Ecto neural progenitor cell (in vitro differentiated cells): ENCODE results near the gene FAM110A.
"Not testable (repeated sequence)": the region's sequence is repeated elsewhere in the genome, so short reads cannot be mapped to it uniquely, and the experiment has no call there.

Experiments
- DNase-seq: peaks from one replicate; pipeline ENCODE4 v3.0.0-alpha.2; 2018; ENCODE audit warnings: low spot score

Gene FAM110A

GRCh38 chr20:873875-874607 lies 40.5 kb downstream of the FAM110A start:
- no peak for DNase-seq

- no peak for DNase-seq
Measured at GRCh38 chr20:875115-875514, 41.6 kb downstream of the FAM110A start.

- DNase-seq, result no peak
Measured at GRCh38 chr20:877814-878213, 44.3 kb downstream of the FAM110A start.

DNA sequence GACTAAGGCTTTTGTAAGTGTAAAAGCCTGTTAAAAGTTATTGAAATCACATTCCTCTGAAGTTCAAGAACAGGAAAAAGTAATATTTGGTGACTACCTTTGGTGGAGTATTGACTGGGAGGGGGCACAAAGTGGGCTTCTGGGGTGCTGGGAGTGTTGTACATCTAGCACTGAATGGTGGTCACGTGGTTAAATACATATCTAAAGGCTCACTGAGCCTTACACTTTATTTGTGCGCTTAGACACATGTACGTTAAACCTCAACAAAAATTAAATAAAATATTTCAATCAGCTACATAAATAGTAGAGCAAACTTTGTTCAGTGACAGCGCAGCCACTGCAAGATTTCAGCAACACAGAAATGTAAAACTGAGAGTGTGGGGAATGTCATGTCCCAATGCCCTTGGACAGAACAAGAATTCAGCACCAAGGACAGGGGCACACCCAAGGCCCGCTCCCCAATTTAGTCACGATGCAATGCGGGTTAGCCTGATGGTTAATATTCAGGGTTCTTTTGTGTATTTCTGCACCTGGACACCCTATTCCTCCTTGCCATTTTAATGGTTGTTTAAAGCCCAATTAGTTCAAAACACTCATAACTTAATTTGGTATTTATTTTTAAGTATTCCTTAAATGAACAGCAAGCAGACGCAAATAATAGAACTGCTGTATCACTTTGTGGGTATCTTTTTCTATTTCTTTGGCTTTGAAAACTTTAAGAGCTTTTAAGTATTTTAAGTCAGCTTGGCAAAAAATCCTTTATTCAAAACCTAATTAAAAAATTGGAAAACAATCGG lies 45.2 kb downstream of the FAM110A start:
- peak; percentile 72 for DNase-seq

GRCh38 chr20:879626-880025 lies 46.1 kb downstream of the FAM110A start:
- DNase-seq, result no peak

DNA sequence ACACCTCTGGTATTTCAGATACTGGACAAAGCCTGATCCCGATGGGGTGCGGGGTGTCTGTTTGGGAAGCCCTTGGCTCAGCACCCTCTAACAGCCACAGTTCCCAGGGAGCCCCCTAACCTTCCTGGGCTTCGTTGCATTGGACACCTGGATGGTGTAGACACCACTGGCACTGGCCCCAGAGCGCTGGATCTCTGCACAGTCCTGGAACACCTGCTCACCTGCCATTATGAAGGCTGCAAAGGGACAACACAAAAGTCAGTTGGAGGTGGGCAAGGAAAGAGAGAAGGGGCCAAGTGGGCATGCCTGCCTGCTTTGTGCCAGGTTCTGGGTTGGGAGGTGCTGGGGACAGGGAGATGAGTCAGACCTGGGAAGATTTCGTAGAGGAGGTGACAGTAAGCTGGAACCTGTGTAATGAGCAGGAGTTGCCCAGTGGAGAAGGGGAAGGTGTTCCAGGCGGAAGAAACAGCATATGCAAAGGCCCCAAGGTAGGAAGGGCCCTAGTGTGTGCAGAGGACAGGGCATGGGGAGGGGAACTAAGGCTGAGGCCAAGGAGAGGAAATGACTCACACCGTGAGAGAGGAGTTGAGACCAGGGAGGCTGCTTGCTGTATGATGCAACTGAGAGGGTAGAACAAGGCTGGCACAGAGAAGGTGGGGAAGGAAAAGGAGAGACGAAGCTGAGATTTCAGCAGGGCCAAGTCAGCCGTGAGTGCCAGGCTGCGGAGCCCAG lies 47.7 kb downstream of the FAM110A start:
- DNase-seq, result no peak

DNA sequence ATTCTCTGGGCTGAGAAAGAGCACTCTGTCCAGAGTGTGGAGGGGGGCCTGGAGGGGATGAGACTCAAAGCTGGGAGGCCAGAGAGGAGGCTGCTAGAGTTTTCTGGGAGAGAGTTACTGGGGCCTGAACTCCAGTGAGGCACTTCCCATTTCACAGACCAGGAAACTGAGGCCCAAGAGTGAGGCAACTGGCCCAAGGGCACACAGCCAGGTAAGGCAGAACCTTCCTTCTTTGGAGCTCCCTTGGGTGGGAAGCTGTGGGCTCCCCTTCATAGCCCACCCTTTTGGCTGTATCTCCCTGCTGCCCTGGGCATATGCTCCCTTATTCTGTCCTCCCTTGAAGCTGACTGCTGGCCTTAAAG lies 48.2 kb downstream of the FAM110A start:
- no peak for DNase-seq

DNA sequence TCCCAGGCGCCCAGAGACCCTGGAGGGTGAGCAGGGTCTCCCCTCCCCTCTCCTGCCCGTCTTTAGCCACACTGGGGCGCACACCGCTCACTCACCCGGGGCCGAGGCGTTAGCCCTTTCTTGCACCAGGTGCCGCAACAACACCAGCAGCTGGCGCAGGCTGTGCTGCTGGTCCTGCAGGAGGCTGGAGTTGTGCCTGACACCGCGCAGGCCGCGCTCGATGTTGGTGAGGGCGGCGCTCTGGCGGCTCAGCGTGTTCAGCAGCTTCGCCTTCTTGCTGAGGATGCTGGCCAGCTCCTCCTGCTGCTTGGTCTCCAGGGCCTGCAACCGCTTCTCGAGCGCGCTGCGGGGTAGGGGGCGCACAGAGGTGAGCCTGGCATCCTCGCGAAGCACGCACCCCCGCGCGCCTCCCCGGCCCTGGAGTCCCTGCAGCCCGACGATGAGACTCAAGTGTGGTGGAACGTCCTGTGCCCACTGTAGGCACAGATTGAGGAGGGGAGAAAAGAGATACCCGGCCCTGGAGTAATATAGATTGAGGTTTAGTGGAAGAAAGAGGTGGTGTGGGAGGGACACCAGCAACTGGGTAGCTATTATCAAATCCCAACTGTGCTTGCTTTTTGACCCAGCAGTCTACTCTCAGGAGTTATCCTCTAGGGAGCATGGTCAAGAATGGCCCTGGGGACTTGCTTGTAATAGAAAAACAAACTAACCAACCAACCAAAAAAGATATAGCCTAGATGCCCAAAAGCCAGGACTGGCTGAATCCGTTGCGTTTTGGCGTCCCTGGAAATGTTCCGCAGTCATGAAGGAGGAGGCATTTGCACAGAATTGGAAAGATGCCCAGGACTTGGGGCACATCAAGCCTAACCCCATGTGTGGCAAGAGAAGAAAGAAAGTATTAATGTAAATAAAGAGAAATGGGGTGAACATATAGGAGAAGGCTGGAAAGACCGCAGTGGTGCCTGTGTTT lies 51.8 kb downstream of the FAM110A start:
- DNase-seq, result peak; percentile 87

- no peak for DNase-seq
Measured at GRCh38 chr20:887137-887536, 53.6 kb downstream of the FAM110A start.

DNA sequence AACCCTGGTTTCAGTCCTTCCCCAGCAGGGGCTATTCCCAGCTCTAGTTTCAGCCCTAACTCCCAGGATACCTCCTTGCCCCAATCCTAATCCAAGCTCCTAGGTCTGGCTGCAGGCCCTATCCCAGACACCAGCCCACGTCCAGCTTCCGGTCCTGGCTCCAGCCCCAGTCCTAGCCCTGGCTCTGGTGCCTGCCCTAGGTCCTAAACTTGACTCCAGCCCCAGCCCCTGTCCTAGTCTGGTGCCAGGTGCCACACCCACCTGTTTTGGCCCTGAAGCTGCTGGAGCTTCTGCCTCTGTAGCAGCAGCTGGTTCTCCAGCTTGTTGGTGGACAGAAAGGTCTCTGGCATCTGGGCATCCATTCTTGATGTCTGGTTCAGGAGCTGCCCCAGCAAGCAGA lies 54.5 kb downstream of the FAM110A start:
- no peak for DNase-seq

GRCh38 chr20:889106-889505 lies 55.6 kb downstream of the FAM110A start:
- DNase-seq, result no peak

DNA sequence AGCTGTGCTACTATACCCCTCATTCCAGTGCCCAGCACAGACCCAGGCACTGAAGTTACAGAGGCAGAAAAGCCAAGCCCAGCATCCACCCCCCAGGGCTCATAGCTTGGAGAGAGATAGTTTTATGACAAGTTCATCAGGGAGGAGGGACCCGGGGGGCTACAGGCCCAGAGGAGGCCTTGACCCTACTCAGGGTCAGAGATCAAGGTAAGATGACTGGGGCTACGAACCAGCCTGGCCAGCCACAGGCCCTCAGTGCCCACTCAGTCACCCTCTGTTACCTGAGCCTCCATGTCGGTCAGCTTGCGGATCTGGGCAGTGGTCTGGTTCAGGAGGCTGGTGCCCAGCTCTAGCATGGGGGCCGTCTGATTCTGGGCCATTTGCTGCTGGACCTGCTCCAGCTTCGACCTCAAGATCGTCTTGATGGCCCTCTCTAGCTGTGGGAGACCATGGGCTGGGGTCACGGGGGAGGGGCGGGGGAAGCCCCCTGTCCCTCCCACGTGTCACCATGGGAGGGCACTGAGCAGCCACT lies 56.5 kb downstream of the FAM110A start:
- no peak for DNase-seq

DNA sequence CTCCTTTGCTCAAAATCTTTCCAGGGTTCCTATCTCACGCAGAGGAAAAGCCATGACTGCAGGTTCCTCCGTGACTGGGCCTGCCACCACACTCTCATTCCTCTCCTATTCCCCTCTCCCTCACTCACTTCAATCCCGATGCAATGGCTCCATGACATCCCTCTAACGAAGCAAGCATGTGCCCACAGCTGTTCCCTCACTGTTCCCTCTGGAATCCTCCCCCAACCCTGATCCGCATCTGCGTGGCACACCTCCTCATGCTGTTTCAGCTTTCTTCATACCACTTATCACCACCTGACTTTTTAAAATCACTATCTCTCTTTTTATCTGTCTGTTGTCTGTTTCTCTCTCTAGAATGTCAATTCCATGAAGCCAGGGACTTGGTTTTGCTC lies 57.1 kb downstream of the FAM110A start:
- DNase-seq, result no peak

- DNase-seq, result no peak
Measured at GRCh38 chr20:891058-891705, 57.7 kb downstream of the FAM110A start.

GRCh38 chr20:891706-892080 lies 58.2 kb downstream of the FAM110A start:
- no peak for DNase-seq

DNA sequence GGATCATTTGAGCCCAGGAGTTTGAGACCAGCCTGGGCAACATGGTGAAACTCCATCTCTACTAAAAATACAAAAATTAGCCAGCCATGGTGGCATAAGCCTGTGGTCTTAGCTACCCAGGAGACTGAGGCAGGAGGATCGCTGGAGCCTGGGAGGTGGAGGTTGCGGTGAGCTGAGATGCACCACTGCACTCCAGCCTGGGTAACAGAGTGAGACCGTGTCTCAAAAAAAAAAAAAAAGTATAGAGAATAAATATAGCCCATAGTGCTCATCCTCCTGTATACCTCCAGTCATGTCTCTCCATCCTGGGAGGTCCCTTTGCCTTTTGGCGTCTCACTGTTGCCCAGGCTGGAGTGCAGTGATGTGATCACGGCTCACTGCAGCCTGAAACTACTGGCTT lies 58.9 kb downstream of the FAM110A start:
- not testable (repeated sequence) for DNase-seq
